Mesenchymal stem cell (in vitro differentiated cells and primary cell): ENCODE measurements around the gene LIX1L.

Experiments used
- DNase-seq: peaks from one replicate; pipeline ENCODE4 v3.0.0-alpha.2; 2013
- H2AFZ ChIP-seq: one replicate; pipeline ENCODE4 v1.6.1; 2013; ENCODE audit warnings: low read depth, mild to moderate bottlenecking, control low read depth, inconsistent platforms, low read length, moderate library complexity
- H2AK5ac ChIP-seq: 2 replicates; pipeline ENCODE4 v1.6.1; 2013; ENCODE audit warnings: low read length, moderate library complexity, mild to moderate bottlenecking, inconsistent platforms; ENCODE audit not compliant: severe bottlenecking
- H2BK120ac ChIP-seq: one replicate; pipeline ENCODE4 v1.6.1; 2013; ENCODE audit warnings: low read depth, mild to moderate bottlenecking, inconsistent platforms, low read length, moderate library complexity
- H2BK12ac ChIP-seq, 2 experiments: one replicate each; pipeline ENCODE4 v1.6.1; 2013; ENCODE audit warnings: inconsistent platforms in 2 of 2, low read length in 2 of 2, mild to moderate bottlenecking in 2 of 2, moderate library complexity in 2 of 2, control low read depth in 1 of 2
- H2BK15ac ChIP-seq: one replicate; pipeline ENCODE4 v1.6.1; 2013; ENCODE audit warnings: mild to moderate bottlenecking, low read depth, inconsistent platforms; ENCODE audit not compliant: poor library complexity, severe bottlenecking
- H2BK5ac ChIP-seq: 2 replicates; pipeline ENCODE4 v1.6.1; 2013; ENCODE audit warnings: low read depth, mild to moderate bottlenecking, low read length, control low read depth, inconsistent platforms; ENCODE audit not compliant: poor library complexity, severe bottlenecking
- H3K14ac ChIP-seq, 2 experiments: one replicate each; pipeline ENCODE4 v1.6.1; 2013; ENCODE audit warnings: inconsistent platforms in 2 of 2, low read length in 2 of 2, control low read depth in 1 of 2, mild to moderate bottlenecking in 1 of 2, moderate library complexity in 1 of 2
- H3K18ac ChIP-seq, 2 experiments: one replicate each; pipeline ENCODE4 v1.6.1; 2013; ENCODE audit warnings: inconsistent platforms in 2 of 2, low read length in 2 of 2, control low read depth in 1 of 2, low read depth in 1 of 2, mild to moderate bottlenecking in 1 of 2
- H3K23ac ChIP-seq, 2 experiments: one replicate each; pipeline ENCODE4 v1.6.1; 2013; ENCODE audit warnings: inconsistent platforms in 2 of 2, low read length in 2 of 2, mild to moderate bottlenecking in 2 of 2, moderate library complexity in 2 of 2, control low read depth in 1 of 2
- H3K27ac ChIP-seq: 2 replicates; pipeline ENCODE4 v1.5.1; 2013; ENCODE audit warnings: mild to moderate bottlenecking, moderate library complexity, low read length, control low read depth, inconsistent platforms; ENCODE audit not compliant: poor library complexity, severe bottlenecking
- H3K27me3 ChIP-seq, 2 experiments: 2 replicates each; pipeline versions ENCODE4 v1.6.1 to v1.7.0; 2013; ENCODE audit warnings: low read length in 2 of 2, mild to moderate bottlenecking in 2 of 2, moderate library complexity in 2 of 2, control low read depth in 1 of 2, inconsistent platforms in 1 of 2; ENCODE audit not compliant: control insufficient read depth in 1 of 2, insufficient read depth in 1 of 2
- H3K36me3 ChIP-seq, 2 experiments: 2 replicates each; pipeline versions ENCODE4 v1.6.1 to v1.7.0; 2013; ENCODE audit warnings: low read length in 2 of 2, control low read depth in 1 of 2, inconsistent platforms in 1 of 2, low read depth in 1 of 2, mild to moderate bottlenecking in 1 of 2; ENCODE audit not compliant: insufficient read depth in 2 of 2, control insufficient read depth in 1 of 2
- H3K4ac ChIP-seq, 2 experiments: one replicate each; pipeline ENCODE4 v1.6.1; 2013; ENCODE audit warnings: inconsistent platforms in 2 of 2, low read length in 2 of 2, mild to moderate bottlenecking in 2 of 2, moderate library complexity in 2 of 2, control low read depth in 1 of 2, low read depth in 1 of 2
- H3K4me1 ChIP-seq: 2 replicates; pipeline ENCODE4 v1.6.1; 2013; ENCODE audit warnings: low read depth, low read length, control low read depth; ENCODE audit not compliant: control insufficient read depth, insufficient read depth
- H3K4me2 ChIP-seq: 2 replicates; pipeline ENCODE4 v1.6.1; 2013; ENCODE audit warnings: low read length, mild to moderate bottlenecking, inconsistent platforms; ENCODE audit not compliant: poor library complexity, severe bottlenecking
- H3K4me3 ChIP-seq, 2 experiments: 2 replicates each; pipeline versions ENCODE4 v1.5.1 to v1.7.0; 2013; ENCODE audit warnings: low read length in 2 of 2, mild to moderate bottlenecking in 2 of 2, control low read depth in 1 of 2, low read depth in 1 of 2; ENCODE audit not compliant: insufficient read depth in 1 of 2
- H3K79me1 ChIP-seq: replicated peaks from 2 replicates; pipeline ENCODE4 v1.6.1; 2013; ENCODE audit warnings: mild to moderate bottlenecking, control low read depth, low read length, inconsistent platforms; ENCODE audit not compliant: poor library complexity, severe bottlenecking
- H3K9ac ChIP-seq: 2 replicates; pipeline ENCODE4 v1.7.0; 2013; ENCODE audit warnings: mild to moderate bottlenecking, low read length, moderate library complexity
- H3K9me3 ChIP-seq: 2 replicates; pipeline ENCODE4 v1.7.0; 2013; ENCODE audit warnings: mild to moderate bottlenecking, low read length; ENCODE audit not compliant: control insufficient read depth
- H4K8ac ChIP-seq: one replicate; pipeline ENCODE4 v1.6.1; 2013; ENCODE audit warnings: inconsistent platforms, mild to moderate bottlenecking, low read length, moderate library complexity
- H4K91ac ChIP-seq: one replicate; pipeline ENCODE4 v1.6.1; 2013; ENCODE audit warnings: mild to moderate bottlenecking, low read length, inconsistent platforms
- WGBS: methylation state at CpG from one replicate; pipeline ENCODE4 v1.1.7; 2013; ENCODE audit warnings: mixed read lengths; 5-methylcytosine and 5-hydroxymethylcytosine counted together

LIX1L gene

DNA sequence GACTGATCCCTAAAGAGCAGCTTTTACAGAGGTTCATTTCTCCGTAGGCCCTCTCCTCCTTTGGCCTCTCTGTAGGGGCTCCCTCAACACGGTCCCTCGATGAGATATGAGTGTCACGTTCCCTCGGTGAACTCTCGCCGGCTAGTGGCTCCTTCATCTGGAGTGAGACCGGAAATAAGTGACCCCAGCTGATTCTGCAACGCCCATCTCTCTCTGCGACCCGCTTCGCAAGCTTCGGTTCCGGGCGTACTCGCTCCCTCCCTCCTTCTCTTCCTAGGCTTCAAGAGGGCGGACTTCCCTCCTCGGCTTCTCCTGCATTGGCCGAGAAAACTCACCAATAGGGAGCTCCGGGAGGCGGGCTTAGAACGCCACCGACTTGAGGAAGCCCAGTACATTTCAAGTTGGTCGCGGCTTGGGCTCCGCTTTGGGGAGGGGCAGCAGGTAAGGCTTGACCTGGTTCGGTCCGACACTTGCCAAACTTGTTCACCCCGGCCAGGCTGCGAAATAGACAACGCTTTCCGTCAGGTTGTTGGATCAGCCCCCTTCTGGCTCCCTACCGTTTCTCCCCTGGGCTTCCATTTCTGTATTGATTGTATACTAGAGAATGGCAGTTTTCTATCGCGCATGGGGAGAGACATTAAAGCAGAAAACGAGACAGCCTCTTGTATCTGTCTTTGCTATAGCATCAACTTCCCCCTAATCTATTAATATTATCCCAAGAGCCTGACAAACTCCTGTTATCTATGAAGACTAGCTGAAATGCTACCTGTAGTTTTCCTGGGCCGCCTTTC, 6.7 kb upstream of the LIX1L start, which contains the start of the genes ANKRD34A and POLR3GL:
TSS of gene ANKRD34A (minus strand) at position 248 of the 791 bp plus-strand sequence. CDS start 2,816 bp downstream, outside the sequence.
TSS of gene POLR3GL (plus strand) at position 363 of the 791 bp plus-strand sequence. CDS start 10,176 bp downstream, outside the sequence.
- peak within 1 kb of the TSS; percentile 87 for H3K9ac ChIP-seq
- H2AFZ ChIP-seq = peak within 1 kb of the TSS; percentile 86
- under 1% methylated on average over 36 of the region's 37 CpGs for WGBS
- peak within 1 kb of the TSS; percentile 93 for H4K8ac ChIP-seq
- H2BK5ac ChIP-seq = peak within 1 kb of the TSS; percentile 88
- peak within 1 kb of the TSS; percentile 90 for H3K4me2 ChIP-seq
- peak within 1 kb of the TSS in 1 of 2 experiments; percentile 38 for H2BK12ac ChIP-seq
- peak within 1 kb of the TSS; percentile 82 to 91 for H3K18ac ChIP-seq
- peaks cover 8% of the 10 kb centered on the region for H3K9me3 ChIP-seq
- peak within 1 kb of the TSS; percentile 76 to 92 for H3K4me3 ChIP-seq
- H2BK15ac ChIP-seq = peak within 1 kb of the TSS; percentile 60
- peak within 1 kb of the TSS; percentile 36 to 81 for H3K4ac ChIP-seq
- peaks cover 26% of the 10 kb centered on the region for H3K4me1 ChIP-seq
- no peak within 1 kb of the TSS for H3K23ac ChIP-seq
- peak within 1 kb of the TSS; percentile 74 for H2BK120ac ChIP-seq
- peaks cover 0 to 3% of the 10 kb centered on the region in 2 experiments for H3K36me3 ChIP-seq
- peak; percentile 96 for DNase-seq
- H3K27me3 ChIP-seq = no peaks in the 10 kb centered on the region
- no peak within 1 kb of the TSS for H3K14ac ChIP-seq
- H3K27ac ChIP-seq = peak within 1 kb of the TSS; percentile 93
- H3K79me1 ChIP-seq = peaks cover 15% of the 10 kb centered on the region
- H2AK5ac ChIP-seq = peak within 1 kb of the TSS; percentile 94
- H4K91ac ChIP-seq = peak within 1 kb of the TSS; percentile 74

DNA sequence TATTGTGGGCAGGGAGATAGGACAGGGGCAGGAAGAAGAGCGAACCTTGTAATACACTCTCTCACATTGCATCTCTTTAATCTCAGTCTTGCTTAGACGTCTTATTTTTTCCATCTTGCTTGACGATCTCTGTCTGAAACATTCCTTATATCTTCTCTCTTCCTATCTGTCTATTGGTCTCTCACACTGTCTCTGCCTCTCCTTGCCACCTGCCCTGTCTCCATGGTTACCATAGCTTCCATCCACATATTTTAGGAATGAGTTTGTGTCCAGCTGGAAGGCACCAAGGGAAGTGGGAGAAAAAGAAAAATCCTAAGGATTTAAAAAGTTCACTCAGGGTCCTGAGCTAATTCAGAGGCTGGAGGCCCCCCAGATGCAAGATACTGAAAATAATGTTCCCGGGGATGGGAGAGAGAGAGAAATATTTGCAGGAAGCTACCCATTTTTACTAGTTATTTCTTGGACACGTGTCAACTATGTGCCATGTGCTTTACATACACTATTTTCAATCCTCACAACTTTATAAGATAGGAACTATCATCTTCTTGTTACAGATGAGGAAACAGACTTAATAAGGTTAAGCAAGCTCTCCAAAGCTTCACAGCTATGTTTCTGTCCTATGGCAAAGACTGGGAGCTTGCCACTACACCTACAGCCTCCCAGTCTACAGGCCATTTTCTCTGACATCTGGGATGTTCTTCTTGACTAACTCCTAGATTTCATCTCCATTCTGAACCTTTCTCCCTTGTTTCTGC, 5.6 kb upstream of the LIX1L start:
- Histone ChIP-seq H4K8ac (no peak overlapping the region), H3K9ac (peak overlapping the region; percentile 87), H2AFZ (no peak overlapping the region), H3K4ac (peak overlapping the region; percentile 36 to 81), H2BK15ac (no peak overlapping the region), H3K18ac (peak overlapping the region in 1 of 2 experiments; percentile 80), H3K27me3 (no peaks in the 10 kb centered on the region), H3K79me1 (peaks cover 17% of the 10 kb centered on the region), H3K4me3 (peak overlapping the region in 1 of 2 experiments; percentile 92), H3K27ac (peak overlapping the region; percentile 93), H2BK120ac (peak overlapping the region; percentile 54), H3K4me1 (peaks cover 26% of the 10 kb centered on the region), H3K23ac (no peak overlapping the region), H2AK5ac (peak overlapping the region; percentile 94), H3K9me3 (peaks cover 8% of the 10 kb centered on the region), H4K91ac (no peak overlapping the region), H3K14ac (no peak overlapping the region), H3K4me2 (peak overlapping the region; percentile 90), H3K36me3 (peaks cover 0 to 3% of the 10 kb centered on the region in 2 experiments), H2BK12ac (no peak overlapping the region), H2BK5ac (peak overlapping the region; percentile 11)
- peak; percentile 70 for DNase-seq
- 27% methylated on average over 4 of the region's 5 CpGs for WGBS

DNA sequence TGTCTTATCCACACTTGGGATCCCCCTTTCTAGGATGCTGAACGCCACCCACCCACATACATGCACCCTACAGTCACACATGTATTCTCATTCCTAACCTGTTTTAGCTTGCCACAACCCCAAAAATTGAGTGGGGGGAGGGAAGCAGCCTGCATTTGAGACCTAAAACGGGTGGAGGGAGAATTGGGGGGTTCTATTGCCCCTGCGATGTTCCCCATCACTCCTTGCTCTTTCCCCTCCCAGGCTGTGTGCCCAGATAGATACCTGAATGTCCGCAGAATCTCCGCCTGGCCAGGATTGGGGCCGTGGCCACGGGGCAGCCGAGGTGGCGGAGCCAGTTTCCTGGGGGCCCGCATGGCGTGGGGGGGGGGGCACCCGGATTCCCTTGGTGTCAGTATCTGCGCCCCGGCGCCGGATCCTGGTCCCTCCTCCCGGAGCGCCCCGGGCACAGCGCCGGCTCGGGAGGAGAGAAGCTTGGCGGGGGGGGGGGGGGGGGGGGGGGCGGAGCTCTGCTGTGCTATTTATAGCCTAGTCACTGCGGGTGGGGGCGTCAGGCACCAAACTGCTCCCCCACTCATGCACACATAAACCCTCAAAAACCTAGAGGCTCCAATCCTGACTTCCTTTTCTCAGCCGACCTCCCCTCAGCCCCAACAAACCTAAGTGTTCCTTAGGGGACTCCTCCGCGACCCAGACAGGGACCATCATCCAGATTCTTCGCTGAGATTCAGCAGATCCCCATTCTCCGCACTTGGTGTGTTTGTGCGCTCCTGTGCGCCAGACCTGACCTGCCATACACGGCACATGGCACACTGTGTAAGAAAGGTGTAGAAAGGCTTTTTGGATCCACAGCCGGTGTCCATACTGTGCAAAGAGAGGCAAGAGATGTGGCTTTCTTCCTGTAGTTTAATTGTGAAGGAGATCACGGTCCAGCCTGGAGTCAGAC, 4.6 kb upstream of the LIX1L start:
- peaks cover 0 to 3% of the 10 kb centered on the region in 2 experiments for H3K36me3 ChIP-seq
- peak overlapping the region; percentile 58 for H2AK5ac ChIP-seq
- peak; percentile 43 for DNase-seq
- H3K9ac ChIP-seq = peak overlapping the region; percentile 87
- H2BK120ac ChIP-seq = no peak overlapping the region
- H3K4ac ChIP-seq = peak overlapping the region in 1 of 2 experiments; percentile 70
- peak overlapping the region; percentile 4 for H4K8ac ChIP-seq
- H3K27me3 ChIP-seq = no peaks in the 10 kb centered on the region
- H2BK15ac ChIP-seq = peak overlapping the region; percentile 62
- peak overlapping the region; percentile 42 to 83 for H3K18ac ChIP-seq
- H3K9me3 ChIP-seq = peaks cover 4% of the 10 kb centered on the region
- peak overlapping the region; percentile 55 for H2AFZ ChIP-seq
- peak overlapping the region in 1 of 2 experiments; percentile 10 for H3K23ac ChIP-seq
- peak overlapping the region in 1 of 2 experiments; percentile 61 for H3K14ac ChIP-seq
- peaks cover 26% of the 10 kb centered on the region for H3K4me1 ChIP-seq
- H2BK5ac ChIP-seq = no peak overlapping the region
- H4K91ac ChIP-seq = peak overlapping the region; percentile 41
- H3K4me2 ChIP-seq = peak overlapping the region; percentile 97
- peak overlapping the region; percentile 53 for H3K27ac ChIP-seq
- peak overlapping the region; percentile 73 to 92 for H3K4me3 ChIP-seq
- H2BK12ac ChIP-seq = peak overlapping the region; percentile 29 to 94
- H3K79me1 ChIP-seq = peaks cover 14% of the 10 kb centered on the region
- WGBS = 13% methylated on average over 13 of the region's 36 CpGs
